HepG2 (cell line): ENCODE data around the gene PXDC1. TPM values are rescaled to one million over a fixed set of nuclear protein-coding genes. Genes with fewer than 3 reads are reported as not detected.
A peak's percentile ranks its signal among the peaks of the same experiment; 100 is the strongest.

Experiments
- ATM ChIP-seq: fragments of 450-650 bp; IDR thresholded peaks from 2 replicates; pipeline ENCODE4 v1.7.1; 2017; ENCODE audit warnings: mild to moderate bottlenecking, borderline replicate concordance
- CBX1 ChIP-seq: IDR thresholded peaks from one replicate; pipeline ENCODE4 v1.6.1; 2016; ENCODE audit warnings: antibody characterized with exemption, low read depth
- HHEX ChIP-seq: IDR thresholded peaks from 2 replicates; pipeline ENCODE4 v1.6.1; 2016; ENCODE audit warnings: control low read depth
- ISX ChIP-seq: sonication (generic); formaldehyde crosslinking; conservative IDR thresholded peaks from 2 replicates; pipeline ENCODE4 v1.5.0; 2020; ENCODE audit warnings: missing genetic modification reagents
- MZF1 ChIP-seq: sonication (generic); formaldehyde crosslinking; IDR thresholded peaks from 2 replicates; pipeline ENCODE4 v1.8.1; 2023; ENCODE audit warnings: mild to moderate bottlenecking, missing genetic modification reagents, borderline replicate concordance
- POGZ ChIP-seq: sonication (generic); formaldehyde crosslinking; IDR thresholded peaks from 2 replicates; pipeline ENCODE4 v1.4.0; 2020; ENCODE audit warnings: mild to moderate bottlenecking, missing genetic modification reagents
- PTBP1 ChIP-seq: fragments of 200-400 bp; formaldehyde crosslinking; IDR thresholded peaks from 2 replicates; pipeline ENCODE4 v1.6.1; 2018; ENCODE audit warnings: low read length, low read depth; ENCODE audit not compliant: poor library complexity, severe bottlenecking
- SIX1 ChIP-seq: sonication (generic); formaldehyde crosslinking; IDR thresholded peaks from 2 replicates; pipeline ENCODE4 v1.4.0; 2020; ENCODE audit warnings: missing genetic modification reagents, borderline replicate concordance
- SOX5 ChIP-seq: IDR thresholded peaks from 2 replicates; pipeline ENCODE4 v1.6.1; 2016; ENCODE audit warnings: borderline replicate concordance
- ZFAT ChIP-seq: sonication (generic); formaldehyde crosslinking; conservative IDR thresholded peaks from 2 replicates; pipeline ENCODE4 v1.8.1; 2023; ENCODE audit warnings: missing genetic modification reagents, inconsistent platforms
- ZFYVE20 ChIP-seq: sonication (generic); formaldehyde crosslinking; IDR thresholded peaks from 2 replicates; pipeline ENCODE4 v1.8.0; 2023; ENCODE audit warnings: low read depth, mild to moderate bottlenecking, moderate library complexity, missing genetic modification reagents, borderline replicate concordance
- ZNF10 ChIP-seq: sonication (generic); formaldehyde crosslinking; IDR thresholded peaks from 2 replicates; pipeline ENCODE4 v1.4.0; 2020; ENCODE audit warnings: mild to moderate bottlenecking, low read depth, missing genetic modification reagents, borderline replicate concordance
- ZNF263 ChIP-seq: sonication (generic); formaldehyde crosslinking; IDR thresholded peaks from 2 replicates; pipeline ENCODE4 v1.4.0; 2020; ENCODE audit warnings: missing genetic modification reagents
- ZNF33B ChIP-seq: sonication (generic); formaldehyde crosslinking; IDR thresholded peaks from 2 replicates; pipeline ENCODE4 v1.5.1; 2020; ENCODE audit warnings: mild to moderate bottlenecking, missing genetic modification reagents
- ZNF343 ChIP-seq: sonication (generic); formaldehyde crosslinking; IDR thresholded peaks from 2 replicates; pipeline ENCODE4 v1.4.0; 2020; ENCODE audit warnings: mild to moderate bottlenecking, missing genetic modification reagents
- ZNF609 ChIP-seq: sonication (generic); formaldehyde crosslinking; IDR thresholded peaks from 2 replicates; pipeline ENCODE4 v1.4.0; 2020; ENCODE audit warnings: mild to moderate bottlenecking, missing genetic modification reagents, borderline replicate concordance
- ZNF749 ChIP-seq: sonication (generic); formaldehyde crosslinking; IDR thresholded peaks from 2 replicates; pipeline ENCODE4 v1.8.0; 2022; ENCODE audit warnings: mild to moderate bottlenecking, missing genetic modification reagents, moderate library complexity, borderline replicate concordance
- ZNF761 ChIP-seq: sonication (generic); formaldehyde crosslinking; conservative IDR thresholded peaks from 2 replicates; pipeline ENCODE4 v1.4.0; 2020; ENCODE audit warnings: mild to moderate bottlenecking, missing genetic modification reagents
- ZNF841 ChIP-seq: sonication (generic); formaldehyde crosslinking; IDR thresholded peaks from 2 replicates; pipeline ENCODE4 v1.8.1; 2023; ENCODE audit warnings: missing genetic modification reagents, borderline replicate concordance
- ZSCAN31 ChIP-seq: sonication (generic); formaldehyde crosslinking; IDR thresholded peaks from 2 replicates; pipeline ENCODE4 v1.5.0; 2020; ENCODE audit warnings: low read depth, mild to moderate bottlenecking, missing genetic modification reagents
- polyA plus RNA-seq, 8 experiments: library from polyadenylated mRNA; depleted of rRNA in 3 of 8; stranded (reverse) in 7 of 8; unstranded in 1 of 8; fragments of >200 nt; fragmentation: Illumina TruSeq in 4 of 8; extraction: Trizol in 4 of 8; gene quantifications; 2 replicates each; pipeline versions ENCODE4 v1.2.1 to v1.2.3, GENCODE V29; 2011 to 2016; ENCODE audit warnings: low read depth in 4 of 8, missing spikeins in 1 of 8, mixed read lengths in 1 of 8; ENCODE audit not compliant: insufficient read depth in 1 of 8
- total RNA-seq, 5 experiments: library from RNA; depleted of rRNA; stranded (reverse); fragments of >200 nt; fragmentation: Illumina TruSeq; extraction: Trizol; gene quantifications; 2 replicates each; pipeline ENCODE4 v1.2.3, GENCODE V29; 2016; ENCODE audit warnings: low read depth in 1 of 5
- TF ChIP-seq, protein P1 (sequence below): sonication (generic); formaldehyde crosslinking; IDR thresholded peaks from 2 replicates; pipeline ENCODE4 v1.5.1; 2020; ENCODE audit warnings: mild to moderate bottlenecking, missing genetic modification reagents

The PXDC1 gene
- total and polyA plus RNA-seq, 2 of the 13 experiments (the other 11 are each of a cell fraction or from before 2014, with no cell fraction given), result 32.4 to 34.7 TPM

GRCh38 chr6:3742426-3743344 is 8.8 kb downstream of the PXDC1 start (continued):
- TF ChIP-seq ZNF10 (CRISPR knock-in tag), result no peak
- 0 out of 2 replicates have a peak, but pooled peaks have one; percentile 19 for TF ChIP-seq POGZ (CRISPR knock-in tag)
- peak; percentile 16; the same call in 1 of the 2 replicates for TF ChIP-seq SIX1
- peak; percentile 30 for TF ChIP-seq CBX1
- TF ChIP-seq ZSCAN31, result peak; percentile 65; the same call in 1 of the 2 replicates
- TF ChIP-seq HHEX, result no peak
- no peak for TF ChIP-seq ZFAT (CRISPR knock-in tag)
- peak; percentile 24; the same call in 1 of the 2 replicates for TF ChIP-seq ZNF761 (CRISPR knock-in tag)
- TF ChIP-seq ZFYVE20 (CRISPR knock-in tag), result no peak
- TF ChIP-seq ZNF263 (CRISPR knock-in tag), result peak; percentile 86
- no peak for TF ChIP-seq ZNF343 (CRISPR knock-in tag)
- TF ChIP-seq MZF1 (CRISPR knock-in tag), result no peak
- peak; percentile 56 for TF ChIP-seq SOX5 (CRISPR knock-in tag)
- no peak for TF ChIP-seq ZNF609 (CRISPR knock-in tag)
- no peak for TF ChIP-seq ZNF33B (CRISPR knock-in tag)
- no peak for TF ChIP-seq PTBP1
- TF ChIP-seq, protein P1, sequence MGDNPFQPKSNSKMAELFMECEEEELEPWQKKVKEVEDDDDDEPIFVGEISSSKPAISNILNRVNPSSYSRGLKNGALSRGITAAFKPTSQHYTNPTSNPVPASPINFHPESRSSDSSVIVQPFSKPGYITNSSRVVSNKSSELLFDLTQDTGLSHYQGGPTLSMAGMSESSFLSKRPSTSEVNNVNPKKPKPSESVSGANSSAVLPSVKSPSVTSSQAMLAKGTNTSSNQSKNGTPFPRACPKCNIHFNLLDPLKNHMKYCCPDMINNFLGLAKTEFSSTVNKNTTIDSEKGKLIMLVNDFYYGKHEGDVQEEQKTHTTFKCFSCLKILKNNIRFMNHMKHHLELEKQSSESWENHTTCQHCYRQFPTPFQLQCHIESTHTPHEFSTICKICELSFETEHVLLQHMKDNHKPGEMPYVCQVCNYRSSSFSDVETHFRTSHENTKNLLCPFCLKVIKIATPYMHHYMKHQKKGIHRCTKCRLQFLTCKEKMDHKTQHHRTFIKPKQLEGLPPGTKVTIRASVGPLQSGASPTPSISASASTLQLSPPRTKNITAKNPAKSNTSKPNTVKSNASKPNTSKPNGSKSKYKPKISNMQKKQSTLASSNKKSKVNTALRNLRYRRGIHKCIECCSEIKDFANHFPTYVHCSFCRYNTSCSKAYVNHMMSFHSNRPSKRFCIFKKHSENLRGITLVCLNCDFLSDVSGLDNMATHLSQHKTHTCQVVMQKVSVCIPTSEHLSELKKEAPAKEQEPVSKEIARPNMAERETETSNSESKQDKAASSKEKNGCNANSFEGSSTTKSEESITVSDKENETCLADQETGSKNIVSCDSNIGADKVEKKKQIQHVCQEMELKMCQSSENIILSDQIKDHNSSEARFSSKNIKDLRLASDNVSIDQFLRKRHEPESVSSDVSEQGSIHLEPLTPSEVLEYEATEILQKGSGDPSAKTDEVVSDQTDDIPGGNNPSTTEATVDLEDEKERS (CRISPR knock-in tag), result no peak; the same call in 1 of the 2 replicates
- TF ChIP-seq ATM, result no peak
- 0 out of 2 replicates have a peak, but pooled peaks have one; percentile 12 for TF ChIP-seq ISX (CRISPR knock-in tag)
- no peak for TF ChIP-seq ZNF749
- no peak for TF ChIP-seq ZNF841 (CRISPR knock-in tag)
